ENCODE data around the gene IDH3G.
A peak's percentile ranks its signal among the peaks of the same experiment; 100 is the strongest.

Gene IDH3G

DNA sequence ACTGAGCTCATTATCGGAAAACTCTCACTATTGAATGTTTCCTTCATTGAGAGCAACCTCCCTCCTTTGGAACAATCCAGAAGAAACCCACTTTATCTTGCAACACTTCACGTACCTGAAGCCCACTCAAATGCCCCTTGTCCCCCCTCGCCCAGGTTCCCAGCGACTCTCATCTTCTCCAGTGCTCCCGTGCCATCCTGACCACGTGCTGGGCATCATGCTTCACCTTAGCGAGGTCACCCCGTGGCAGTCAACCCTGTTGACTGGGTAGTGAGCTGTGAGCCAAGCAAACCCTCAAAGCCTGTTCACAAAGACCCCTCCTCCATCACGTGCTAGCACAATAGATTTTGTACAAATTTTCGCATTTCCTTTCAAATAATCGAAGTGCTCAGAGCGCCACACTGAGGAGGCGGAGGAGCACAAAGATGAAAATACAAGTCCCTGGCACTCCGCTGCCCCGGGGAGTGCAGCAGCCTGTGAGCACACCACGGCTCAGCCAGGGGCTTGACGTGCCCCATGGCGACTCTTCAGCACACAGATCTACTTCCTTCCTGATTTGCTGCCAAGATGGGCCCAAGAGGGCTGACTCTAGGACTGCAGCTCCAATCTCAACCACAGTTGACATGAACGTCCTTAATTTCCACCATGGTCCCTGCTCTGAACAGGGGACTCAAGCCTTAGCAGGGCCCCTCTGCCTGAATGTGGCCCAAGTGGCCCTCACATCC lies 20.6 kb upstream of the IDH3G start:
- DNase-seq: no peak

DNA sequence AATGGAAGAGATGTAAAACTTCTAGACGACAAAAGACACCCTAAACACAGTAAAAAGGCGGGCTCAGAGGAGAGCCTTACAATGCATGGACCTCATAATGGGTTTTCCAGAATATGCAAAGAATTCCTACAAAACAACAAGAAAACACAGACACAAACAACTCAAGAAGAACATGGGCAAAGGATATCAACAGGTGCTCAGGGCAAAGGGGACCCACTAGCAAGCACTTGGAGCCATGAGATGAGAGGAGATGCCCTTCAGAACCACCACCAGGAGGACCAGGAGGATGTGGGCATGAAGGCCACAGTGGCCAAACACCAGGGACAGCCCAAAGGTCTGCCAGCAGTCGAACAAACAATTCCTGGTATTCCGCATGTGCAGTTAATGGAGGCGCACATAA lies 19.0 kb upstream of the IDH3G start:
- no peak for DNase-seq

DNA sequence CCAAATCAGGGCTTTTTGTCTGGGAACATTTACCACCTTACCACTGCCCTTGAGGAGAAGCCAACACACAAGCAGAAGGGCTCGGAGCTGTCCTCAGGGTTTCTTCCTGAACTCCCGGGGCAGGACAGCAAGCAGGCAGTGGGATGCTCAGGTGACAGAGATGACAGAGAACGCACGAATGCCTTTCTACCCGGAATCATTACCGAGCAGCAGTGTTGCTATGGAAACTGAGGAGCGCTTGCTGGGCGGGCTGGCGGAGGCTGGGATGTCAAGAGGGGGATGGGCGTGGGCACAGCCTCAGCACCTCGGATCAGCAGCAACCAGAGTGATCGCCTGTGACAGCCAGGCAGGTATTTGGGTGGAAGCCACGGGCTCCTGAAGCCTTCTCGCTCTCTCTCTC lies 18.0 kb upstream of the IDH3G start:
- DNase-seq: no peak

DNA sequence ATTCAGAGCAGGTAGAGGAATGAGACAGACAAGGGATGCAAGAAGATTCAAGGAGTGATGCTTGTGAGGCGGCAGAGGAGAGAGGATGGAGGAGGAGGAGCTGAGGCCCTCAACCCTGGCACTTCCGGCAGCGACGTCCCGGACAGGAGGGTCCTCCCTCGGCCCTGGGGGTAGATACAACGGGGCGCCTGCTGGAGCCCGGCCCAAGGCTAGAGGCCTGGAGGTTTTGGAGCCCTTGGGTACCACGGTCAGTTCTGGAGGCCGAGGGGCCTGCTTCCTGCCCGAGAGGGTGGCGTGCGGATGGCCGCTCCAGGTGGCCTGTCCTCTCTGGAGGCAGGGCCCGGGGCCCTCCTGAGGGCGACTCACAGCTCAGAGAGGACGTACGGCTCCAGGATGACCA lies 13.8 kb upstream of the IDH3G start:
- no peak for DNase-seq

DNA sequence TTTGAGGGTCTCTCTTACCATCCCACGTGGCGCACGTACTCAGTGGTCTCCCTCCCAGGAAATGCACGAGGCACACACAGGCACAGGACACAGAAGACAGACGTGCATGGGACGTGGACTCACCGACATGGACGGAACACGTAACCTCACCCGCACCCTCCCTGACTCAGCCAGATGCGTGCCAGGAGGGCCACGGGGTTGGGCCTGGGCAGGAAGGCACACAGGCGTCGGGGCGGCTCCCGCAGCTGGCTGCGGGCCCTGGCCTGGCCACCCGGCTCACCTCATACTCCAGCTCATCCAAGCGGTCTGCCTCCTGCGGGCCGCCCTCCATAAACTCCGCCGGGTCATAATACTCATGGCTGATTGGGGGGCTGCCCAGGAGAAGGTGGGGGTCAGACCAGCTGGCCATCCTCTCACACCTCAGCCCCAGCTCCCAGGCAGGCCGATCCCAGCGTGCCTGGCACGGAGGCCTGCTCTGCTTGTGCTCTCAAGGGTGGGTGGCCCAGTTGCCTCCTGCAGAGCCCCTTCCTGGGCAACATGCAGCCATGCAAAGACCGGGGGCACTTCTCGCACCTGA lies 12.9 kb upstream of the IDH3G start:
- DNase-seq: peak; percentile 17

DNA sequence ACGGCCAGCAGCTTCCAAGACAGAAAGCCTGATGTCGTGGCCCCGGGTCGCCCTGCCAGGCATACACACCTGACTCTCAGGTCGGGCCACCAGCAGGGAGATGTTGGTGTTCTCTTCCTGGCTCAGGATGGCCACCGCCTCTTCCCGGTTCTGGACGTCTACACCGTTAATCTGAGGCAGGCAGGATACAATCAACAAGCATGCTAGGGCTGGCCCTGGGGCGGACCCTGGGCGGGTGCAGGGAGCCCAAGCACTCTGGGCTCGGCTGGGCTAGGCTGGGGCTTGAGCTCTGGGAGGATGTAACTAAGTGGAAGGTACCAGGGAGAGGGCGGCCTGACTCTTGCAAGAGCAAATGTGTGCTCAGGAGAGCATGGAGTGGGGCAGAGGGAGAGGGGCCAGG lies 11.3 kb upstream of the IDH3G start:
- DNase-seq: no peak

DNA sequence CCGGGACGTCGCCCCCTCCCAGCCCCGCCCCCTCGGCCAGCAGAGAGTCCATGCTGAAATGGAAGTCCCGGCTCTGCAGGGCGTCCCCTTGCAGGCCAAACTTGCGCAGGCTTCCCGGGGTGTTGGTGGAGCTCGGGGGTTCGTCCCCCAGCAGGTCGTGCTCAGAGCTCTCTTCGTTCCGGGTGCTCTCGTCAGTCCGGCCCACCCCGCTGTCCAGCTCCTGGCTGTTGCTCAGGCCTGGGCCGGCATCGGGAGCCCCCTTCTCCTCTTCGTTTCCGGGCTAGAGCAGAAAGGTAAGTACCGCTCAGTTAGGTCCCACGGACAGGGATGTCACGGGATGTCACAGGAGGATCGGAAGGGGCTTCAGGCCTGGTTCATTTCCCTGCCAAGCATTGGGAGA lies 10.4 kb upstream of the IDH3G start:
- peak; percentile 8 for DNase-seq

DNA sequence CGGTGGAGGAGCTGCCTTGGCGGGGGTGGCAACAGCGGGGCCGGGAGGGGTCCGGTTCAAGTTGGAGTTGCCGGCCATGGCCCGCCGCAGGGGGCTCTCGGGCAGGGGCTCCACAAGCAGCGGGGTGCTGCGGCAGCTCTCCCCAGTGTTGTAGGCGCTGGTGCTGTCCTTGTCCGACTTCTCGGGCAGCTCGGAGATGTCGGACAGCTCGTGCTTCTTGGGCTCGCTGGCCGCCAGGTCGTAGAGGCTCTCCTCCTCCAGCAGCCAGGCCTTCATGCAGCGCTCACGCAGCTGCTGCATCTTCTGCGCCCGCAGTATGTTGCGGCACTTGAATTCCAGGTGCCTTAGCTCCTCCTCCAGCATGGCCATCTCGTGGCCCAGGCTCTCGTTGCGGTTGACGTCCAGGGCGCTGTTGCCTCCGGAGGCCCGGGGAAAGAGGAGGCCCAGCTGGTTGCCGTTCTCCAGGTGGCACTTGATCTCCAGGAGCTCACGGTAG lies 10.0 kb upstream of the IDH3G start:
- peak; percentile 15 for DNase-seq

DNA sequence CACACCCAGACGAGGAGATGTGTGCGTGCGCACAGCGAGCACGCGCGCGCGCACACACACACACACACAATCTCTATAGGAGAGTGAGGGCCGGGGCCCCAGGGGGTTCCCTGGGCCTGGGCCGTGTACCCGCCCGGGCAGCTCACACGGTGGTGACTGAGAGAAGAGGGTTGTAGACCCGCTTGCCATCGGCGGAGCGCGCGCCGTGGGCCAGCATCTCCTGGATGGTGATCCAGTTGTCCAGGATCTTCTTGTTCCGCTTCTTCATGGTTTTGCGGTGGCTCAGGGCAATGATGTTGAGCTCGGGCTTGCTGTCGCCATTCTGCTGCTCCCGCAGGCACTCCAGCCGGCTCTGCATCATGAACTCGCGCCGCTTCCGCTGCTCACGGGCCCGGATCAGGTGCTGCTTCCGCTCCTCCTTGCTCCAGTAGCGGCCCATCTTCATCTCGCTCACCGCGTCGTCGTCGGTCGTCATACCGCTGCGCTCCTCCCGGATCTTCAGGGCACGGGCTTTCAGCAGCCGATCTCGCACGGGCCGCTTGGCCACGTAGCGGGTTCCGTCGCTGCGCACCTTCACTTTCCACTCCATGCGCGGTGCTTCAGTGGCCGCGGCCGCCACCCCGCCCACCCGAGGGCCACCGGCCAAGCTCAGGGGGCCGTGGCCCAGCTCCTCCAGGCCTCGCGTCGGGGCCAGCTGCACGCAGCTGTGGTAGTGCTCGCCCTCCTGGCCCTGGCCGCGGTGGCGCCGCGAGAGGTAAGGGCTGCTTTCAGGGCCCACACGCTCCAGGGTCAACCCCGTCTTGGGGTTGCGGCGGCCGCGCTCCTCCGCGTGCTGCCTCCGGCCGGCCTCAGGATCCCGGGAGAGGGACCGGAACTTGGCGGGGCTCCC lies 9.3 kb upstream of the IDH3G start:
- peak; percentile 13 for DNase-seq

DNA sequence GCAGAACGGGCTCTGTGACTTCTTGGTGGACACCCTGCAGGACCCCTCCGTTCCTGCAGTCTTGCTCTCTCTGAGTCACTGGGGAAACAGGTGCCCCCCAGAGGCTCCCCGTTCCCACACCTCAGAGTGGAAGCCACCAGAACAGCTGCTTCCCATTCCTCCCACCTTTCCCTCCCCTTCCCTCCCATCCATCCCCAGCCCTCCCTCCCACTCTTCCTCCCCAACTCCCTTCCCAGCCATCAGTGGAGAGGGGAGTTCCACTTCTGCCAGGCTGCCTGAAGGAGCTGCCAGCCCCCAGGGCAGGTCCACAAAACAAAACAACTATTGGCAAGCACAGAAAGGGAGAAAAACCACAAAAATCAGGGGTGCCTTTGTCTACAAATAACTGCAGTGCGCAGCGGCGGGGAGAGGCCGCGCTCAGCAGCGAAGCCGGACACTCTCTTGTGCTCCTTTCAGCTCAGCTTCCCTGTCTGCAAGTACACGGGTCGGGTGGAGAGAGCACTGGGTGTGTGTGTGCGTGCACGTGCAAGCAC lies 8.4 kb upstream of the IDH3G start:
- peak; percentile 13 for DNase-seq

DNA sequence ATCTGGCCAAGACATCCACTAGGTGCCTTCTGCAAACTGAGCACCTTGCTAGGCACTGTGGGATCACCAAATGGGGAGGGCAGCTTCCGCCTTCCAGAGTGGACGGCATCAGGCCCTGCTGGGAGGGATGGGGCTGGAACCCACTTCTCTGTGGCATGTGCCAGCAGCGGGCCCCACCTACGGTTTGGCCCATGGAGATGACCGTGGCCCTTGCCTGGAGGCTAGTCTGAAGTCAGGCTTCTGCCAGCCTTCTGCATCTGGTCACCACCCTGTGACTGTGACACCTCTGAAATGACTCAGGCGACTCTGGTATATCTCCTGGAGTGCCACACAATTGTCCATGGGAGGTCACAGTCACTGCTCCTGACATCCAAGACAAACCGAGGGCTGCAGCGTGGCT lies 7.5 kb upstream of the IDH3G start:
- peak; percentile 3 for DNase-seq

DNA sequence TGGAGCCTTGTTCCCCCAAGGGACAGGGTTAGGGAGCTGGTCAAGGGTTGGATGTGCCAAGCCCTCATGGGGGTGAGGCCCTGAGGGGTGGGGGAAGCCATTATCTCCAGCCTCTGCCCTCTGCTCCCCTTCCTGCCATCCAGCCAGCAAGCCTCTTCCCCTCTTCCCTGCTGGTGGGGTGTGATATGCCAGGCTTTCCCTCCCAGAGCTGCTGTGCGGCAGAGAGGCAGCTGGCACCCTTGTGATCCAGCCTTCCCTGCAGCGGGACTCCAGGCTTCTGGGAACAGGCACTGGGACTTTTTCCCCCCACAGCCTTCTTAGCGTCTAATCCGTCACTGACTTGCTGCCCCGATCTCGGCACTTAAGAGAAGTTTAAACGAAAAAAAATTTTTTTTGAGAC lies 6.6 kb upstream of the IDH3G start:
- peak; percentile 14 for DNase-seq

DNA sequence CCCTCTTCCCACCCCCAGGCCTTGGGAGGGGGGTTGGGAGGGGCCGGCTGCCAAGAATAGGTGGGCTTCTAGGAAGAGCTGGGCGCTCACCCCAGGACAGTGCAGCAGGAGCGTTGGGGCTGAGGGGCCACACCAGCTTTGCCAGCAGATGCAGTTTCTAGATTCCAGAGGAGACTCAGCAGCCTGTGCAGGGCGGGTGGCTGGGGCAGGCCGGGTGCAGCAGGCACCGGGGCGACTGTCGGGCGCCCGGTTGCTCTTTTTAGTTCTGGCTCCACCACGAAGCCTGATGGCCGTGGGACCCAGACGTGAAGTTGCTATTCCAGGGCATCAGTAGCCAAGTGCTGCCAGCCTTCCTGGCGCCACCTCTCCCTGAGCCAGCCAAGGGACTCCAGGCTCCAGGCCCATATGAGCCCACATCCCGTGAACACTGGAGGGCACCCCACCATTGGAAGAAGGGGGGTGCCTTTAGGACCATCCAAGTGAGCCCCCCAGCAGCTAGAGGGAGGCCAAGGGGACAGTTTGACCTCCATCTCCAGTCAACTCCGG lies 6.1 kb upstream of the IDH3G start:
- DNase-seq: peak; percentile 4

DNA sequence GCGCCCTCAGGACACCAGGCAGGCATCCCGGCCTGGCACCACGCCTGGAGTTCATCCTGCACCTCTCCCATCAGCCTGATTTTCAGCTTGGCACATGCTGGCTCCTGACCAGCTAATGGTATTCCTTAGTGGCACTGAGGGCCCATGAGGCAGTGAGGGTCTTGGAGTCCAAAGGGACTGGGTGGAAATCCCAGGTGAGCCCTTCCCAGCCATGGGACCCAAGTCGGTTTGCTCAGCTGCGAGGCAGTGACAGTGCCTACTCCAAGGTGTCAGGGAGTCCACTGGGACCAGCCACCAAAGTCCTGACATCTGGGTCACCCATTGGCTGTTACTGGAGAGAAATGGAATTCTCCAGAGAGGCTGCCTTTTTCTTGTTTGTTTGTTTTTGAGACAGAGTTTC lies 5.2 kb upstream of the IDH3G start:
- peak; percentile 13 for DNase-seq

DNA sequence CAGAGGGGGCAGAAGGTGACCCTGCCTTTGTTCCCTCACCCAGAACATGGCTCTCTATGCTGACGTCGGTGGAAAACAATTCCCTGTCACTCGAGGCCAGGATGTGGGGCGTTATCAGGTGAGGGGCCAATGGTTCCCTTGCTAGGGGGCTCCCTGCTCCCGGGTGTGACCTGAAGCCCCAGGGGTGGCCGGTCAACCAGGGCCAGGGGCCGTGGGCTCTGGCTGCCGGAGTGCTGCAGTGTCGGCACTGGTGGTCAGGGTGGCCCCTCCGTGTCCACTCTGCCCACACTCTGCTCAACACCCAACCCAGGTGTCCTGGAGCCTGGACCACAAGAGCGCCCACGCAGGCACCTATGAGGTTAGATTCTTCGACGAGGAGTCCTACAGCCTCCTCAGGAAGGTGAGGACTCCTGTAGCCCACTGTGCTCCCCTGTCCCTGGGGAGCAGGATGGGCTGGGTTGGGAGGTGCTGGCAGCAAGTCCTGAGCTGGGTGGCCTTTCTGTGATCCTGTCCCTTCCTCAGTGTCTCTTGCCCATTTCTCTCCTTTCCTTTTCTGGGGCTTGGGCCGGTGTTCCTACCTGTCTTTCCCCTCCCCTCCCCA lies 3.3 kb upstream of the IDH3G start:
- DNase-seq: no peak

DNA sequence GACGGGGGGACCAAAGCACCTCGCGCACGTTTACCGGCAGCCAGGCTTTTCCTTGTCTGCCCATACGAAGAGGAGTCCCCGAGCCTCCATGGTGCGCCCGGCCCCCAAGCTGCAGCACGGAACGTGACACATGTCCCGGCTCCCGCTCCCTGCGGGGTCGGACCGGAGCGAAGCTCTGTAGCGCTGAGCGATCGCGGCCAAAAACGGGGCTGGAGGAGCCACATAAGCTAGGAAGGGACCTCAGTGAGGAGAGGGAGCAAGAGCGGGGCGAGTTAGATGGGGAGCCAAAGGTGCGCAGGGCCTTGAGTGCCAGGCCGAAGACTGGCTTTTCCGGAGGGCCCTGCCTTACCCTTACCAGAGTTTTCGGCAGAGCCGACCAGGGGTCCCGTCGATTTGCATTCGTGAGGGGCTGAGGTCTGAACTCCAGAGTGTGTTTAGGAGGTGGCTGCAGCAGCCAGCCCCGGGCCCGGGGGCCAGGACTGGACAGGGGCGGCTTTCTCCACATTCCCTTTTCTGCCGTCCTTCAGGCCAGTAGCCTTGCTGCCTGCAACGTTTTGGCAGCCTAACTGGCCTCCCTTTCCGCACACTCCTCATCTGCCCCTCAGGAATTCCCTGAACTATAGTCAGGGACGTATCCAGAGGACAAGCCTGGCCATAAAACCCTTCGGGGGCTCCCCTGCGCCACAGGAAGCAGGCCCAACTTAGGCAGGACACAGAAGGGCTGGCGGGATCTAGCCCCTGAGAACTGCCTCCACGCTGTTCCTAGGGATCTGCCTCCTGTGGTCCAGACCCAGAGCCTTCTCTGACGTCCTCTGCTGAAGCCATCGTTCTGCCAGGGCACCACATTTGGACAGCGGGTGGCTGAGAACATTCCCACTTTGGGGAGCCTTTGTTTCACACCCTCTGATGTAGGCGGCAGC lies 982 bp upstream of the IDH3G start:
- no peak for DNase-seq

DNA sequence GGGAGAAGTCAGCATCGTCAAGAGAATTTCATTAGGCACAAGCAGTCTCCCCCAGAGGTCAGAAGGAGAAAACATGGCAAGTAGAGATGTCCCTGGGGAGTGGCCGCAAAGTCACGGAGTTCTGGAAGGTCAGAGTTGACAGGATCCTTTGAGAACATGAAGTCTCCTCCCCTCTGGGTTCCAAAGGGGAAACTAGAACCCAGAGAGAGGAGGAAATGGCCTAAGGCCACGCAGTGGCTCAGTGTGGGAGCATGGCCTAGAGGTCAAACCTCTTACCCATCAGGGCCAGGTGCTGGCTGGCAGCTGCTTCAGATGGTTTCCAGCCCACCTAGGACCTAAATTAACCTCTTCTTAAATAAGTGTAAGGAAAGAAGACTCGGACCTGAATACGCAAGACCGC lies 884 bp downstream of the IDH3G start:
- DNase-seq: no peak

DNA sequence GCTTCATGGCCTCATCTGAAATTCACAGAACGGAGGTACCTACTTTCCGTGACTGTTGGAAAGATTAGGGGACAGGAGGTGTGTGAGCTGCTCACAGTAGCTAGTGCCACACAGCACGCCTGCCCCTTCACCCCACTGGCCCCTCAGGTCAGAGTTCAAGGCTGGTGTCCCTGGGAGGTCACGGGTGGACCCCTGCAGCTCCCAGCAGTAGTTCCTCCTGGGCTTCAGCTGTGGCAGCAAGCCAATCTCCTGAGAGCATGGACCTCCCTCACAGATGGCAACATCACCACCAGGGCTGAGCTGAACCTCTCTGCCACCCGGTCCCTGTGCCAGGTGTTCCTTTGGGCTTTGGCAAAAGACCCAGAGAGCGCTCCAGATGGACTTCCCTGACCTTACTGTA lies 1.8 kb downstream of the IDH3G start:
- DNase-seq: no peak

DNA sequence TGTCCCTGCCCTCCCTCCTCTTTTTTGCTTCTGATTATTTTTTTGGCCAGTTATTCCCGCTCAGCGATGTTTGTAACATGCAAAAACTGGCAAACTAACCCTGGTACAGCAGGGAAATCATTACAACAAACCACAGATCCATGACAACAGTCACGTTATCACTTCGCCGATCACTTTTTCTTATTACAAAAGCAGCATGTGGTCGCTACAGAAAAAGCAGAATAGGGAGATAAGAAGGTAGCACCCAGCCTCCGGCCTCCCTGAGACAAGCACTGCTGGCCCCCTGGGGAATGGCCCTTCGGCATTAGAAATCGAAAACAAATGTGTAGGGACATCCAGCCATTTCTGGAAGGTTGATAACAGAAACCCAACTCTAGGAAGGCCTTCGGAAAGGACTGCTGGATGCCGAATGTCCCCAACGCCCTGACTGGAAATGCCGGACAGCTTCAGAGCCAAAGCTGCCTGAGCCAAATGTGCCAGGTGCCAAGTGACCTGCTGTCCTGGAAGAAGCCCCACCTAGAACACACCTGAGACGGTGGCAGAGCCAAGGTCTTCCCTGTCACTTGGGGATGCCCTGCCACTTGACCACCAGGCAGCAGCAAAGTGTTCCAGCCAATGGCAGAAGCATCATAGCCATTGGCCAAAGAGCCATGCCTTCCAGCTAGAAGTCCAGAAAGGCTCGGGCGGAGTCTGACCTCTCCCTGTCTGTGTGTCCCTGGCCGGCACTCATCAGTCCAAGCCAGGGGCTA lies 2.9 kb downstream of the IDH3G start:
- DNase-seq: no peak

DNA sequence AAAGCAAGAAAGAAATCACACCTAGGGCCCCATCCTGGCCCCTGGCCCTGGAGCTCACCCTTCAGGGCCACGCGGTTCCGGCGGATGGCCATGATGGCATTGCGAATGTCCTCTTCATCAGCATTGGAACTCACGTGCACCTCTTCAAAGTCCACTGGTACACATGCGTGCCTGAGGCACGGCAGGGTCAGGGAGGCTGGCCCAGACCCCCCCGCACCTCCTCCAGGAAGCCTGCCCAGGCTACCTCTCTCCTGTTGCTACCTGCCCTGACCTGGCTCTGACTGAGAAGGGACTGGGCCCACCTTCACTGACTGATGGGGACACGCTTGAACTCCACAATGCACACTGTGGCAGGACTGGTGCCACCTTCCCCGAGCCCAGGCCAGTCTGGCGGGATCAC lies 4.5 kb downstream of the IDH3G start:
- no peak for DNase-seq

DNA sequence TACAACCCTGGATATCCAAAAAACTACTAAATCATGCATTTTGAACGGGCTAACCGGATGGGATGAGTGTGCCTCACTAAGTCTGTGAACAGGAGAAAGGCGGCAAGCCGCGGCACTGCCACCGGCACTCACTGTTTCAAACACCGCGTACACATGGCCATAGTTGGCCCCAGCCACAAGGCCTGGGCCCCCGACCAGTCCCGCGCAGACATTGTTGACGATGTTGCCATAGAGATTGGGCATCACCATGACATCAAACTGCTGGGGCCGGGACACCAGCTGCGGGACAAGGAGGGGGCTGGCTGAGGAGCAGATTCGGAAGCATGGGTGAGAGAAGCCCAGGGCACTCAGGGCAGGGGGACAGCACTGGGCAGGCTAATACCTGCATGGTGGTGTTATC lies 7.5 kb downstream of the IDH3G start:
- no peak for DNase-seq
